AG09309 (cell line): ENCODE results near the gene KIFC1.

ENCODE experiments used
- DNase-seq: peaks from one replicate; pipeline ENCODE4 v3.0.0-alpha.2; 2010; ENCODE audit warnings: low read depth
- H3K4me3 ChIP-seq: 2 replicates; pipeline ENCODE4 v1.5.1; 2011; ENCODE audit warnings: mild to moderate bottlenecking, low read depth, low read length, moderate library complexity; ENCODE audit not compliant: control insufficient read depth
- TF ChIP-seq, protein P1 (sequence below): IDR thresholded peaks from 2 replicates; pipeline ENCODE4 v1.5.1; 2011; ENCODE audit warnings: mild to moderate bottlenecking, low read depth, low read length, inconsistent platforms; ENCODE audit not compliant: insufficient read depth, control insufficient read depth; ENCODE audit errors: missing control alignments

KIFC1 gene

DNA sequence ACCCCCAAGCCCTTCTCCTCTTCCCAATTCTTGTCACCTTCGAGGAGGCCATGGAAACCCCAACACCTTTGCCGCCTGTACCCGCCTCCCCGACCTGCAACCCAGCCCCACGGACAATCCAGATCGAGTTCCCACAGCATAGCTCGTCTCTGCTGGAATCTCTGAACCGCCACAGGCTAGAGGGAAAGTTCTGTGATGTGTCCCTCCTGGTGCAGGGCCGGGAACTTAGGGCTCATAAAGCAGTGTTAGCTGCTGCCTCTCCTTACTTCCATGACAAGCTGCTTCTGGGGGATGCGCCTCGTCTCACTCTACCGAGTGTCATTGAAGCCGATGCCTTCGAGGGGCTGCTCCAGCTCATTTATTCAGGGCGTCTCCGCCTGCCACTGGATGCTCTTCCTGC is 63.4 kb downstream of the KIFC1 start:
- TF ChIP-seq, protein P1, sequence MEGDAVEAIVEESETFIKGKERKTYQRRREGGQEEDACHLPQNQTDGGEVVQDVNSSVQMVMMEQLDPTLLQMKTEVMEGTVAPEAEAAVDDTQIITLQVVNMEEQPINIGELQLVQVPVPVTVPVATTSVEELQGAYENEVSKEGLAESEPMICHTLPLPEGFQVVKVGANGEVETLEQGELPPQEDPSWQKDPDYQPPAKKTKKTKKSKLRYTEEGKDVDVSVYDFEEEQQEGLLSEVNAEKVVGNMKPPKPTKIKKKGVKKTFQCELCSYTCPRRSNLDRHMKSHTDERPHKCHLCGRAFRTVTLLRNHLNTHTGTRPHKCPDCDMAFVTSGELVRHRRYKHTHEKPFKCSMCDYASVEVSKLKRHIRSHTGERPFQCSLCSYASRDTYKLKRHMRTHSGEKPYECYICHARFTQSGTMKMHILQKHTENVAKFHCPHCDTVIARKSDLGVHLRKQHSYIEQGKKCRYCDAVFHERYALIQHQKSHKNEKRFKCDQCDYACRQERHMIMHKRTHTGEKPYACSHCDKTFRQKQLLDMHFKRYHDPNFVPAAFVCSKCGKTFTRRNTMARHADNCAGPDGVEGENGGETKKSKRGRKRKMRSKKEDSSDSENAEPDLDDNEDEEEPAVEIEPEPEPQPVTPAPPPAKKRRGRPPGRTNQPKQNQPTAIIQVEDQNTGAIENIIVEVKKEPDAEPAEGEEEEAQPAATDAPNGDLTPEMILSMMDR: no peak
- peak overlapping the region; percentile 70 for H3K4me3 ChIP-seq
- DNase-seq: no peak

- TF ChIP-seq, protein P1: no peak
- H3K4me3 ChIP-seq: no peak overlapping the region
Observed at GRCh38 chr6:33456156-33456555, 64.5 kb downstream of the KIFC1 start.

GRCh38 chr6:33458676-33459075 is 67.1 kb downstream of the KIFC1 start:
- TF ChIP-seq, protein P1: no peak
- no peak for DNase-seq

More at GRCh38 chr6:33456156-33456555, 64.5 kb downstream of the KIFC1 start:
- no peak for DNase-seq

DNA sequence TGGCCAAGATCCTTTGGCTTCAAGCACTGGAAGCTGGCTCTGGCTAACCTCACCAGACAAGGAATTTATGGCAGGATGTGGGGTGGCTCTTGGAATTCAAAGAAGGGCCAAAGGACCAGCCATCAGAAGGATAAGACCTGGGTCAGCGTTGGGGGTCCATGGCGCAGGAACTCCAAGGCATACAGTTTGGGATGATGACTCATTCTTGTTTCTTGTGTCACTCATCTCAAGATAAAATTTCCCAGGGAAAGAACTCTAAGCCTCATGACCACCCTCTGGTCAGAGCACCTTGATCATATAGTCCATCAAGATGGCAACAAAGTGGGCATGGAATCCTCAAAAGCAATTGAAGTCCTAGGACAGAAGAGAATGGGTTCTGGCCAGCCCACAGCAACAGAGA is 67.6 kb downstream of the KIFC1 start:
- TF ChIP-seq, protein P1: no peak
- no peak for DNase-seq
- no peak overlapping the region for H3K4me3 ChIP-seq

More at GRCh38 chr6:33458676-33459075, 67.1 kb downstream of the KIFC1 start:
- H3K4me3 ChIP-seq: no peak overlapping the region
